HUDEP-2 (cell line): ENCODE measurements around the gene CSF3.

Experiments used
- DNase-seq, 76 experiments: peaks; one replicate each; lab custom pipeline; 2025; ENCODE audit not compliant: unreplicated experiment in 76 of 76; lab: John Stamatoyannopoulos, UW

Gene CSF3

GRCh38 chr17:40015005-40015997 is at the start of gene CSF3:
Gene CSF3 (plus strand): TSS chr17:40015440. CDS start chr17:40015475, 35 bp downstream.
- DNase-seq: no peak

GRCh38 chr17:39966771-39967170 is 48.5 kb upstream of the CSF3 start:
- DNase-seq: no peak

- no peak for DNase-seq
Observed at GRCh38 chr17:39968761-39969160, 46.5 kb upstream of the CSF3 start.

GRCh38 chr17:39969375-39969774 is 45.9 kb upstream of the CSF3 start:
- DNase-seq: no peak

- no peak for DNase-seq
Observed at GRCh38 chr17:39970157-39970692, 45.0 kb upstream of the CSF3 start.

- DNase-seq: no peak
Observed at GRCh38 chr17:39971076-39971603, 44.1 kb upstream of the CSF3 start.

- DNase-seq: no peak
Observed at GRCh38 chr17:39972271-39972670, 43.0 kb upstream of the CSF3 start.

GRCh38 chr17:39973496-39973895 is 41.7 kb upstream of the CSF3 start:
- DNase-seq: no peak

GRCh38 chr17:39974433-39974832 is 40.8 kb upstream of the CSF3 start:
- no peak for DNase-seq

GRCh38 chr17:39975801-39976200 is 39.4 kb upstream of the CSF3 start:
- no peak for DNase-seq

- DNase-seq: no peak
Observed at GRCh38 chr17:39979016-39979670, 36.1 kb upstream of the CSF3 start.

- DNase-seq: peak in 46 of 76 experiments; percentile 3 to 71 (median 42)
Observed at GRCh38 chr17:39979893-39980350, 35.3 kb upstream of the CSF3 start.

- DNase-seq: peak in 75 of 76 experiments; percentile 64 to 99 (median 96)
Observed at GRCh38 chr17:39980351-39981206, 34.7 kb upstream of the CSF3 start, which contains the start of gene PSMD3. Gene PSMD3 (plus strand): TSS chr17:39980807. CDS start chr17:39980971, 164 bp downstream.

GRCh38 chr17:39981207-39981741 is 34.0 kb upstream of the CSF3 start:
- peak in 3 of 76 experiments; percentile 8 to 10 (median 9) for DNase-seq

- peak in 1 of 76 experiments; percentile 1 for DNase-seq
Observed at GRCh38 chr17:39981766-39982375, 33.4 kb upstream of the CSF3 start.

GRCh38 chr17:39988206-39988810 is 26.9 kb upstream of the CSF3 start:
- no peak for DNase-seq

- DNase-seq: no peak
Observed at GRCh38 chr17:39994448-39994847, 20.8 kb upstream of the CSF3 start.

GRCh38 chr17:39995438-39995837 is 19.8 kb upstream of the CSF3 start:
- no peak for DNase-seq

- no peak for DNase-seq
Observed at GRCh38 chr17:39996162-39996561, 19.1 kb upstream of the CSF3 start.
